ENCODE measurements around the gene SRSF6.

The SRSF6 gene

DNA sequence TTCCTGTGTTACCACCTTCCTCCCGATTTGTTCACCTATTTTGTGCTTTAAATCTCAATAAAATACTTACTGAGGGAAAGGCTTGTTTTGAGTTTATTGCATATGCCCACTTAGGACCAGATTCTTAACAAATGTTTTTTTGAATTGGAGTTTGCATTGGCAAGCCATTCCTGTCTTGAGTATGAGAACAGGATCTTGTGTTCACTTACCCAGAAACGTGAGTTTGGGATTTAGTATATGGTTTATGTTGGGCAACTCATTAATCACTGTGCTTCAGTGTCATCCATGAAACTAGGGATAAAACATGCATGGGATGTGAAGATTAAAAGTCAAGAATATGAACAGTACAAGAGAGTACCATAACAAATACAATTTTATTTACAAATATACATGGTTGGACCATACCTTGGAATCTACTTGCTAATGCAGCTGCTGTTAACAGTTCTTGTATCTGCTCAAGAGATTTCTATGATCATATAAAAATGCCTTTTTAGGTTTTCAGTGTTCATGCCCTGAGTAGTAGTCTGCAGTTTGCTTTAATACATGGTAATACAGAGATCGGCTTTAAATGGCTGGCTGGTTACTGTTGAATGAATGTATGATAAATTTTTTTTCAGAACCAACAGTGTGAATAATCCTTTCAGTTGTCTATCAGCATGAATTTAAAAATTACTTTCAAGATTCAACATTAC is 6.0 kb downstream of the SRSF6 start:
- DNase-seq (ENCODE audit: low read depth) = no peak
- TF ChIP-seq, protein P1, sequence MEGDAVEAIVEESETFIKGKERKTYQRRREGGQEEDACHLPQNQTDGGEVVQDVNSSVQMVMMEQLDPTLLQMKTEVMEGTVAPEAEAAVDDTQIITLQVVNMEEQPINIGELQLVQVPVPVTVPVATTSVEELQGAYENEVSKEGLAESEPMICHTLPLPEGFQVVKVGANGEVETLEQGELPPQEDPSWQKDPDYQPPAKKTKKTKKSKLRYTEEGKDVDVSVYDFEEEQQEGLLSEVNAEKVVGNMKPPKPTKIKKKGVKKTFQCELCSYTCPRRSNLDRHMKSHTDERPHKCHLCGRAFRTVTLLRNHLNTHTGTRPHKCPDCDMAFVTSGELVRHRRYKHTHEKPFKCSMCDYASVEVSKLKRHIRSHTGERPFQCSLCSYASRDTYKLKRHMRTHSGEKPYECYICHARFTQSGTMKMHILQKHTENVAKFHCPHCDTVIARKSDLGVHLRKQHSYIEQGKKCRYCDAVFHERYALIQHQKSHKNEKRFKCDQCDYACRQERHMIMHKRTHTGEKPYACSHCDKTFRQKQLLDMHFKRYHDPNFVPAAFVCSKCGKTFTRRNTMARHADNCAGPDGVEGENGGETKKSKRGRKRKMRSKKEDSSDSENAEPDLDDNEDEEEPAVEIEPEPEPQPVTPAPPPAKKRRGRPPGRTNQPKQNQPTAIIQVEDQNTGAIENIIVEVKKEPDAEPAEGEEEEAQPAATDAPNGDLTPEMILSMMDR (IDR thresholded peaks at IDR 0.05; ENCODE audit: low read depth, low read length, missing control alignments) = no peak
- in situ Hi-C loops (cut with HindIII; ENCODE audit: low sequenced_read_pairs) = no loop called here
- H3K4me3 ChIP-seq (ENCODE audit: low read depth, low read length) = no peak overlapping the region

DNA sequence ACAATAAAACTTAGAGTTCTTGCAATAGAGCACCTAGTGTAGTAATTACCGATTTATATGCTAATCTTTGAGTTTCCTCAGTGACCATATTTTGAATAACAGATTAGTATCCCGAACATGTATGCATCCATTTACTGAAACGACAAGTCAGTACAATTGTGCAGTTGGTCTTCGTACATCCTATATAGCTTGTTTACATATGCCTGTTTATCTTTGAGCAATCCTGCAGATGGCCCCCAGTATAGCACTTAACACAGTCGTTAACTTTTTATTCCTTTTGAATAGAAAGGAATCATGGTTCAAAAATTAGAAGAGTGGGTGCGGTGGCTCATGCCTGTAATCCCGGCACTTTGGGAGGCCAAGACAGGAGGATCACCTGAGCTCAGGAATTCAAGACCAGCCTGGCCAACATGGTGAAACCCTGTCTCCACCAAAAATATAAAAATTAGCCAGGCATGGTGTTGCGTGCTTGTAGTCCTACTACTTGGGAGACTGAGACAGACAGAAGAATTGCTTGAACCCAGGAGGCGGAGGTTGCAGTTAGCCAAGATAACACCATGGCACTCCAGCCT is 6.6 kb downstream of the SRSF6 start:
- TF ChIP-seq, protein P1 (IDR thresholded peaks at IDR 0.05; ENCODE audit: low read depth, low read length, missing control alignments) = no peak
- no peak for DNase-seq (ENCODE audit: low read depth)
- in situ Hi-C loops (cut with HindIII; ENCODE audit: low sequenced_read_pairs) = no loop called here
- H3K4me3 ChIP-seq (ENCODE audit: low read depth, low read length) = no peak overlapping the region

GRCh38 chr20:43465625-43465943 is 7.9 kb downstream of the SRSF6 start:
- no peak overlapping the region for H3K4me3 ChIP-seq (ENCODE audit: low read depth, low read length)
- no peak for DNase-seq (ENCODE audit: low read depth)
- TF ChIP-seq, protein P1 (IDR thresholded peaks at IDR 0.05; ENCODE audit: low read depth, low read length, missing control alignments) = no peak
- in situ Hi-C loops (cut with HindIII; ENCODE audit: low sequenced_read_pairs) = no loop called here

GRCh38 chr20:43467589-43467988 is 9.9 kb downstream of the SRSF6 start:
- in situ Hi-C loops (cut with HindIII; ENCODE audit: low sequenced_read_pairs) = no loop called here
- H3K4me3 ChIP-seq (ENCODE audit: low read depth, low read length) = no peak overlapping the region
- TF ChIP-seq, protein P1 (IDR thresholded peaks at IDR 0.05; ENCODE audit: low read depth, low read length, missing control alignments) = no peak
- no peak for DNase-seq (ENCODE audit: low read depth)

DNA sequence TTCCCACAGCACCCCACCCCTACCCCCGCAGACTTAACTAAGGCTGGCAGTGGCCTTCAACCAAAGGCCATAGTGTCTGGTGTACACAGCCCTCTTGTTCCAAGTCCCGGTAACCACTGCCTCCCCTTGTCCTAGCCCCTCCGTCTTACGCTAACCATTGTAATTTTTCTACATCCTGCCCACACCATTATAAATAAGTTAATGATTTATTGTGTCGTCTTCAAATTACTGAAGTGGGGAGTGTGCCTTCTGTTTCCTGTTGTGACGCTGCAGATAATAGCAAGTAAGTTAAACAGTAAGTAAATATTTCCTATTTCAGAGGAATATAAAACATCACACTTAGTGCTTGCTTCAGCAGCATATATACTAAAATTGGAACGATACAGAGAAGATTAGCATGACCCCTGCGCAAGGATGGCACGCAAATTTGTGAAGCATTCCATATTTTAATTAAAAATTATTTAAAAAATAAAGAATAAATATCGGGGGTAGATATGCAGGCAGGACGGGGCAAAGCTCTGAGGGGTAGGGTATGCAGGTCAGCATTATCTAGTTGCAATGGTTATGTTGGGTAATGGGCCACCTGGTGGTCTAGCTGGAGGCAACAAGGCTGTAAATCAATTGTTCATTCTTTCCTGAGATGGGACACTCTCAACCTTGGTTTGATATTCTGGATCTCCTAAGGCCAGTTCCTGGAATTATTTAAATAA is 15.1 kb downstream of the SRSF6 start:
- no peak overlapping the region for H3K4me3 ChIP-seq (ENCODE audit: low read depth, low read length)
- TF ChIP-seq, protein P1 (IDR thresholded peaks at IDR 0.05; ENCODE audit: low read depth, low read length, missing control alignments) = no peak
- in situ Hi-C loops (cut with HindIII; ENCODE audit: low sequenced_read_pairs) = no loop called here
- DNase-seq (ENCODE audit: low read depth) = no peak

DNA sequence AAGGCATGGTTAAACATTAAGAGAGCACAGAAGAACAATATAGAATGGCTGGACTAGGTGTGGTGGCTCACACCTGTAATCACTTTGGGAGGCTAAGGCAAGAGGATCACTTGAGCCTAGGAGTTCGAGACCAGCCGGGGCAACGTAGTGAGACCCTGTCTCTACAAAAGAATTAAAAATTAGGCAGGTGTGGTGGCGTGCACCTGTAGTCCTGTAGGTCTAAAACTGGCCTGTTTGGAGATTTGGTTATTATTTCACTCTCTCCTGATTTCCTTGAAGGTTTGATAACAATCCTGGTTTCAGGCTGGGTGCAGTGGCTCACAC is 15.6 kb downstream of the SRSF6 start:
- in situ Hi-C loops (cut with HindIII; ENCODE audit: low sequenced_read_pairs) = no loop called here
- no peak overlapping the region for H3K4me3 ChIP-seq (ENCODE audit: low read depth, low read length)
- TF ChIP-seq, protein P1 (IDR thresholded peaks at IDR 0.05; ENCODE audit: low read depth, low read length, missing control alignments) = no peak
- DNase-seq (ENCODE audit: low read depth) = no peak
